ENCODE data around the gene C1orf122.

C1orf122 gene

GRCh38 chr1:37846647-37847339 lies 39.2 kb downstream of the C1orf122 start:
- no peak for DNase-seq

DNA sequence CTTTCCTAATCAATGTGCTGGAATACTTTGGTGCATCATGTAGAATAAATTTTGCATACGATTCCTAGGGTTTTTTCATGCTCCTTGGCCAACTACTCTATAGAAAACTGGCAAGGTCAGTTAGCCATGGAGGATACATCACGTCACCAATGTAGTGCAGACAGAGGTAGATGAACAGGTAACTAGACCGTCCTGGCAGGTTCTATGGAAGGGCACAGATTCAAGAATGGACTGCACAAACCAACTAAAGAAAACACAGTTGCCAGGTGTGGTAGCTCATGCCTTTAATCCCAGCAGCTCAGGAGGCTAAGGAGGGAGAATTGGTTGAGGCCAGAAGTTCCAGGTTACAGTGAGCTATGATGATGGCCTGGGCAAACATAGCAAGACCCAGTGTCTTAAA lies 41.9 kb downstream of the C1orf122 start:
- DNase-seq = no peak

DNA sequence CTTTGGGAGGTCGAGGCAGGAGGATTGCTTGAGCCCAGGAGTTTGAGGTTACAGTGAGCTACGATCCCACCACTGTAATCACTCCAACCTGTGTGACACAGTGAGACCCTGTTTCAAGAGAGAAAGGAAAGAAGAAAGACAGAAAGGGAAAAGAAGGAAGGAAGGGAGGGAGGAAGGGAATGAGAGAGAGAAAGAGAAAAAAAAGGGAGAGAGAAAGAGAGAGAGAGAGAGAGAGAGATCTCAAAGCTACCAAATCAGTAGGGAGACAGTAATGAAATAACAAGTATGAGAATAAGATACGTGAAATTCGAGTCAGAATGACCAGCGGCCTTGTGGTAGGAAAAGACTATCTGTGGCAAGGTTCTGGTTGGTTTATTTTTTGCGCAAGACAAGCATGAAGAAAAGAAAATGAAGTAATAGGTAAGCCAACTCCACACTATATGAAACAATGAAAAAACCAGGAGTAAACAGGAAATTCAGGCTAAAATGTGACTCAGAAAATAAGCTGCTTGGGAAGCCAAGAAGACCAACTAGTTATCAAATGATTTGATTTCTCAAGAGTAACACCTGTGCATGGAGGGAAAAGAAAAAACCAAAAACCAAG lies 42.9 kb downstream of the C1orf122 start:
- no peak for DNase-seq

GRCh38 chr1:37851262-37851661 lies 43.7 kb downstream of the C1orf122 start:
- no peak for DNase-seq

DNA sequence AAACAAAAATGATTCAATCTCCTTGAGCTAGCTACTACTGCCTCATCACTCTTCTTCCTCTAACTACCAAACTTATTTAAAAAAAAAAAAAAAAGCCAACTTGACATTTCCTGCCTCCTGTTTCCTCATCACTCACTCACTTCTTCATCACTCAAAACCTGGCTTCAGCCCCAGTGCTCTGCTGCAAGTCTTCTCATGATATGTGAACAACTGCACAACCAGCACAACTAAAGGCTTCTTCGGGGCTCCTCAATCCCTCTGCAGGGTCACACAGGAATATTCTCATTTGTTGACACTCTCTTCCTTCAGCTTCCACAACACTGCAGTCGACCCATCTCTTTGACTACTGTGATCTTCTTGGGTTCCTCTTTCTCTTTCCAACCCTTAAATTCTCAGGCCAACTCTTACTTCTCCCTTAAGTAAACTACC lies 44.2 kb downstream of the C1orf122 start:
- no peak for DNase-seq

- no peak for DNase-seq
These were observed 45.6 kb downstream of the C1orf122 start for GRCh38 chr1:37853157-37853556.

DNA sequence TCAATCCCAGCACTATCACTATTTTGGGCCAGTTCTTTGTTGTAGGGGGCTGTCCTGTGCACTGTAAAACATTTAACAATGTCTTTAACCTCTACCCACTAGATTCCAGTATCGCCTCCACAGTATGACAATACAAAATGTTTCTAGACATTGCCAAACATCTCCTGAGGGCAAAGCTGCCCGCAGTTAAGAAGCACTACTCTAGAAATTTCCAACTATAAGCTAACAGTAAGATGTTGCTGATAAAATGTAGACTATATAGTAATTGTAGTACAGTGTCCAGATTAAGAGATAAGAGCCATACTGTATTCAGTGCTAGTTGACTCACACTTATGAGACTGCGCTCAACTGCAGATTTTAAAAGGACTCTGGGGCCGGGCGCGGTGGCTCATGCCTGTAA lies 46.8 kb downstream of the C1orf122 start:
- no peak for DNase-seq

Data from stimulated activated CD4-positive, alpha-beta T cell treated with anti-CD3 and anti-CD28 coated beads, Interleukin-4, amount 100 ng/mL, for 1 hour (primary cell).